HG03175 (cell line): ENCODE data around the gene OR11H1.
"Not testable (repeated sequence)": the region's sequence is repeated elsewhere in the genome, so short reads cannot be mapped to it uniquely, and the experiment has no call there.

ENCODE experiments used
- ATAC-seq: cut with Tn5 transposase; IDR thresholded peaks from one replicate; pipeline ENCODE4 v1.9.1; 2021; ENCODE audit warnings: mild to moderate bottlenecking, moderate library complexity; ENCODE audit not compliant: unreplicated experiment

The OR11H1 gene

GRCh38 chr22:15527892-15528291 lies at the start of gene OR11H1:
OR11H1 (plus strand) TSS chr22:15528192; CDS start chr22:15528192, 0 bp downstream.
- not testable (repeated sequence) for ATAC-seq

GRCh38 chr22:15509967-15510366 lies 18.0 kb upstream of the OR11H1 start:
- not testable (repeated sequence) for ATAC-seq

- not testable (repeated sequence) for ATAC-seq
Measured at GRCh38 chr22:15515896-15516295, 12.1 kb upstream of the OR11H1 start.

GRCh38 chr22:15553767-15554166 lies 25.8 kb downstream of the OR11H1 start:
- ATAC-seq, result not testable (repeated sequence)

GRCh38 chr22:15563461-15563860 lies 35.5 kb downstream of the OR11H1 start:
- ATAC-seq, result not testable (repeated sequence)

- ATAC-seq, result not testable (repeated sequence)
Measured at GRCh38 chr22:15565063-15565462, 37.1 kb downstream of the OR11H1 start.
